LHCN-M2 (cell line): ENCODE measurements around the gene CERKL. TPM values are rescaled to one million over a fixed set of nuclear protein-coding genes. Genes with fewer than 3 reads are reported as not detected.

Source experiments
- DNase-seq: peaks from one replicate; pipeline ENCODE4 v3.0.0-alpha.2; 2012; ENCODE audit warnings: low read depth
- total RNA-seq: library from RNA; depleted of rRNA; stranded (reverse); fragments of >200 nt; gene quantifications from 2 replicates; pipeline ENCODE4 v1.2.3, GENCODE V29; 2014

The CERKL gene
- total RNA-seq, 1 experiment from 2014 or later: 0.17 TPM

- DNase-seq: no peak
Measured at GRCh38 chr2:181575024-181575649, 81.8 kb downstream of the CERKL start.

DNA sequence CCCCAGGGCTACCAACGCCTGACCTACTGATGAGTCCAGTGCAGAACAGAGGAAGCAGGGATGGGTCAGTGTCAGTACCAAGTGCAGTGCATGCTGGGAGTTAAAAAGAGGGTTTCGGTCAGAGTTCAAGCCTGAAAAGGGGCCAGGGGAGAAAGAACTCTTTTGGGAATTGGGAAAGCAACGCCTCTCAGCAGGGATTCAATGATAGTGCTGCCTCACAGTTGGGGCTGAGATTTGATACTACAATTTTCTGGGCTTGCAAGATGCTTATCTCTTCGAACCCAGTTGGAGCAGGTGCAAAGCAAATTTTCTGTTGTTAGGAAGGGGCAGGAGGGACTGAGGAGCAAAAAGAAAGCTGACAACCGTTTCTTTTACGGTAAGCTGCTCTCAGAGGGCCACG, 82.6 kb downstream of the CERKL start:
- DNase-seq: no peak

DNA sequence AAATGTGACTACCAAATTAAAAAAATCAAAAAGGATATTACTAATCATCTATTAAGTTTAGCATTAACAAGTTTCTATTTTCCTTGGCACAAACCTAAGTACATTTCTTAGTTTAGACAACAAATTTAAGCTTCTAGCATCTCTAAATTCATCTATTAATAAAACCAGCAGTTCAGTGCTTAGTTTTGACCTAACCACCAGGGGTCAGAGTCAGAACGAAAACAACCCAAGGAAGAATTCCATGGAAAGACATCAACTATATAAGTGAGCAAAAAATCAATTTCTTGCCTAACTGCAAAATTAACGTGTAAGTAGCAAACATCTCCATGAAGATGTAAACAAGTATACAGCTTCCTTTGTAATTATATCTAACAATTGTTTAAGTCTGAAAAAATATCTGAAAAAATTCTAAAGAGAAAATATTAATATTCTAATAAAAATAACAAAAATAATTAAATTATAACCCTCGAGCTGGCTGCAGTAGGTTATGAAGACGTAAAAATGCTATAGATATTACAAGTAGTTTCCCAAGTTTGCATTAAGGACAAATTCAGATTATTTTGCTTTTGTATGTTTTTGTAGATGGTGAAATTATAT, 83.7 kb downstream of the CERKL start:
- peak; percentile 27 for DNase-seq

DNA sequence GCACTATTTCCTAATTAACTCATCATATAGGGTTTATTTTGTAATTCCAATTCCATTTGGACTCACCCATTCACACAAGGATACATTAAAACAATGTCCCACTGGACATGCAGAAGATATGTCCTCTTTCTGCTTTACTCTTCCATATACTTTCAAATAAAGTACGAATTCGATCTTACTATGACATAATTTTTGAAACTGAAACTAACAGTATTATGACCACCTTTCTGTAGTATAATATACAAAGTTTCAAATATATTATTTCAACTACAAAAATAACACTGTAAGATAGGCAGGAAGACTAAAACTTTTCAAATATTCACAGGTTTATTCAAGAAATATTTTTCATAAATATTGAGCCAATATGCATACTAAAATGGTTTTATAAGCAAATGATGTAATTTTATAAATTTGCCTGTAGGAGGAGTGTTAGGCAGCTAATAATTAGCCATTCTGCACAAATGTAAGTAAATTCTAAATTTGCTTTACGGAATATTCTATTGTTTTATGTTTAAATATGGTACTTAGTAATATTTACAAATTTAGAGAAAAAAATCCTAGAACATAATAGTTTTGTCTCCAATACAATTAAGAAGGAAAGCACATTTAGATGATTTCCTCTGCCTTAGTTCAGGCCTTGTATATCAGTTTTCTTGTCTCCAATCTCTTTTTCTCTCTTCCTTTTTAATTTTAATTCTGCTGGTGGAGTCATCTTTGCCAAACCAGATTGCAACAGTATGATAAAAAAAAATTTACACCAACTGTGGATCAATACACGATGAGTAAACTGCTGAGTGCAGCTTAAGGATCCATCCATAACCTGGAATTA, 85.9 kb downstream of the CERKL start:
- DNase-seq: no peak

GRCh38 chr2:181570059-181570458, 86.8 kb downstream of the CERKL start:
- DNase-seq: no peak

DNA sequence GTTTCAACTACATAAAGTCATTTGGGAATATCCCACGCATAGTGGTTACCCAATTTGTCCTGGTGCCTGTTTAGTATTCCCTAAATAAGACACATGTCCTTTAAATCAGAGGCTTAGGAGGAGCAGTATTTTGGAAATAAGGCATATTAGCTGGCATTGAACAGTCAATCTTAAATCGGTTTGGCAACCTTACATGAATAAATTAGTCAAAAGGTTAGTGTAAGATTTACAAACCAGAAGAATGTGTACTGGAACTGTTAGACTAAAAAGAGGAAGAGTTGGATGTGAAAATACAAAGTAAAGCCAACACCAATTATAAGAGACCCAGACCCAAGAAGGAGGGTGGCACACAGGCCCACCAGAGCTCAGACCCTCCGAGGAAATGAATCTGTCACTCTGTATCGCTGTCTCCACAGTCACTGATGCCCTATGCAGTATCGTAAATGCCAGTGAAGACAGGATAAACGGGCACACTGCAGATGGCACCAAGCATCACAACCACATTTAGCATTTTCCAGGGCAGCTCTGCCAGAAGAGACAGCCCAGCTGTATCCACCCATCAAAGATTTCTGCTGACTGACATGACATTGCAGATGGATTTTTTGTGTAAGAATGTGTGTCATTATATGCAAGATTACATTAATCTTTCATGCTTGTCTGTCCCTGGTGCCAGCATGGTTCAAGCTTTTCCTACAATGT, 90.4 kb downstream of the CERKL start:
- peak; percentile 47 for DNase-seq

GRCh38 chr2:181563101-181563692, 93.7 kb downstream of the CERKL start:
- DNase-seq: no peak

DNA sequence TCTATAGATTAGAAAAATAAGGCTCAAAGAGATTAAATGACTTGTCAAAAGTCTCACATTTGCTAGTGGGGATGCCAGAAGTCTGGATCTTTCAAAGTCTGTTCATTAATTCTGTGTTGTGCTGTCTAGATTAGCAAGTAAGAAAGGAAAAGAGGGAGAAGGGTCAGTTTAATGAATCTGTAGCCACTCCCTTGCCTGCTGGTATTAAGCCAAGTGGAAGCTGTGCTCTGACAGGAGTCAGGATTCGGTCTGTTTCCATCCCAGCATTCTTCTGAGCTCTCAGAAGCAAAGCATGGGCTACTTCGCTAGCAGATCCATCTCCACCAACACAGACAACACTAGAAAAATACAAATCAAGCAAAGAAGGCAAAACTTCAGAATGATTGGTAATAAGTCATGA, 98.5 kb downstream of the CERKL start:
- no peak for DNase-seq

GRCh38 chr2:181554061-181554830, 102.7 kb downstream of the CERKL start:
- DNase-seq: no peak

DNA sequence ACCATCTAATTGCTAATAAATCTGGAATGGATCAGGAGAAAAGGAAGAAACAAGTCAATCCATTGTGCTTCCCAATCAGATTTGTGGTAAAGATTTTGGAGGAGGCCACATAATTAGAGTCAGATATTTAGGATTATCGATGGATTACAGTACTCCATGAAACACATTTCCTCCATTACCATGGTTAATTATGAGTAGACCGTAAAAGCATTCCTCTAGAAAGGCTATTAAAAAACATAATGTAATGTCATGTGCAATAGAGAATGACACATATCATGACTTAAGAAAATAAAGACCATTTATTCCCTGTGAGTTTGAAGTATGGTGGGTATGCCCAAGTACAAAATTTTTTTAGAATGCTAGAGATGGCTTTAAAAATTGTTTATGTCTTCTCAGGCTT, 103.7 kb downstream of the CERKL start:
- no peak for DNase-seq

- DNase-seq: peak; percentile 23
Measured at GRCh38 chr2:181552808-181553207, 104.1 kb downstream of the CERKL start.

DNA sequence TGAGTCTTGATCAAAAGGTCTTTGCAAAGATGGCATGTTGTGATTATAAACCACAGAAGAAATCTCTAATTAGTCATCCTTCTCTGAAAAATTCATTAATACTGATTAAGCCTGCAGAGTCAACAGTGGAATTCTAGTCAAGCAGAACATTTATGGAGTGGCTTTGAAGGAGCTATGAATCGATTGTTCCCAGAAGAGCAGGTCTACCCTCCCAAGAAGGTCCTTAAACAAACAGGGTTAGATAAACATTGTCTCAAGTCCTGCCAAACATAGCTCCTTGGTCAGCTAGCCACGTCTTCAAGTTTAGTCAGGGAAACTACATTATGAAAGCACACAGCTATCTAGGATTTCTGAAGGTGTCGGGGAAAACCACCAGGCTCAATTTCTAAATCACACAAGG, 110.8 kb downstream of the CERKL start:
- DNase-seq: no peak

DNA sequence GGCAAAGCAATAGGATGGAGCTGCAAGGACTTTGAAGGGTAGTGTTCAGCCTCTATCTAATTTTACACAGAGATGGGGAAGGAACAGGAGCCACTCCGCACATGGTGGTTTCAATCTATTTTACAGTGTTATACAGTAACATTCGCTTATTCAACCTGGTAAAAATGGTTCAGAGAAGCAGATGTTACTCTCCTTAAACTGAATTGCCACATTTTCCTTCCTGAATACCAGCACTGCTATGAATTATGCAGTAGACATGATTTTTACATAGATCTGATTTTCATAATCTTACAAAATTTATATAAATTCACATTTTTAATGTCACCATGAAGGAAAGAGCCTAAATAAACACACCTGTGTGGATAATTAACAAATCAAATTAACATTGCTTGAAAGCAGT, 114.7 kb downstream of the CERKL start:
- no peak for DNase-seq

GRCh38 chr2:181540421-181540820, 116.5 kb downstream of the CERKL start:
- DNase-seq: no peak

DNA sequence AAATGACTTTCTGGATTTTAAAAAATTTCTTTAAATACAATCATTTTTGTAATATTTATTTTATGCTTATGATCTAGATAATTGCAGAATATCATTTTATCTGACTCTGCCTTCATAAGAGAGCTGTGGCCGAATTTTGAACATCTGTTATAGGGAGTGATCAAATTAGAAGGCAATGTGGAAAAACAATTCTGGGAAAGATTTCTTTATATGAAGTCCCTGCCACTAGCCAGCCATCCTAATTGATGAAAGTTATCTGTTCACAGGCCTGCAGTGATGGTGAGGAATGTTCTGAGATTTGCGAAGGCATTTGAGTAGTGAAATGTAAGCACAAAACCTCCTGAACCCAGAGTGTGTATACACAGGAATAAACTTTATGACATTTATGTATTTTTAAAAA, 120.2 kb downstream of the CERKL start:
- no peak for DNase-seq

GRCh38 chr2:181528441-181528840, 128.5 kb downstream of the CERKL start:
- no peak for DNase-seq

DNA sequence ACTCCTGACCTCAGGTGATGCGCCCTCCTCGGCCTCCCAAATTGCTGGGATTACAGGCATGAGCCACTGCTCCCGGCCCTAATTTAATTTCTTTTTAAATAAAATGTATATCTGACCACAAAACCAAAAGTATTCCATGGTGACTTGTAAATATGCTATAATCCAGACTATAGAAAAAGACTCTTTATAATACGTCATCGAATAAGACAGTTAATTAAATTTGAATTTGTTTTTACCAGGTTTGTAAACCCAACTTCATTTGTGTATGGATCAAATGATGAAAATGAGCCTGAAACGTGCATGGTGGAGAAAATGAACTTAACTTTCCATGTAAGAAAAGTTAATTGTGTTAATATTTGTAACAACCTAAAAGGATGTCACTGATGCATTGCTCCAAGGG, 129.8 kb downstream of the CERKL start:
- no peak for DNase-seq

- DNase-seq: no peak
Measured at GRCh38 chr2:181526014-181526413, 130.9 kb downstream of the CERKL start.

GRCh38 chr2:181523756-181524155, 133.1 kb downstream of the CERKL start:
- DNase-seq: no peak

DNA sequence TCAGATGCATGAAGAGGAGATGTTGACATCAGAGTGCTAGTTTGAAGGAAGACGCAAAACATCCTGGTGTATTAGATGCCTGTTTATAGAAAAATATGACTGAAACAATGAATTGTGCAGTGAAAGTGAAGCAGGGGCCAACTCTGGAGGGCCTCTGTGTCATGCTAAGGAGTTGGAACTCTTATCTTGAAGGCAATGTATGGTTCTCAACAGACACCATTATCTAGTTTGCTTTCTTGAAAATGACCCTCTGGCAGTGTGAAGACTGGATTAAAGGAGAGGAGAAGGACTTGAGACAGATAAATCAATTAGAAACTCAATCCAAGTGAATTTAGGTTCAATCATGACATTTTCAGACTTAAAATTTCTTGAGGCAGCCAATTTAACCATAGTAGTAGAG, 136.7 kb downstream of the CERKL start:
- no peak for DNase-seq

- DNase-seq: no peak
Measured at GRCh38 chr2:181517685-181518301, 139.1 kb downstream of the CERKL start.
